Fibroblast of skin of scalp (primary cell): ENCODE results near the gene LRIT3.
A peak's percentile ranks its signal among the peaks of the same experiment; 100 is the strongest.
"Not testable (repeated sequence)": the region's sequence is repeated elsewhere in the genome, so short reads cannot be mapped to it uniquely, and the experiment has no call there.

ENCODE experiments used
- DNase-seq: peaks from one replicate; pipeline ENCODE4 v3.0.0-alpha.2; 2013

LRIT3 gene

GRCh38 chr4:109848501-109848900 lies 594 bp downstream of the LRIT3 start:
- DNase-seq: no peak

GRCh38 chr4:109850601-109851000 lies 2.7 kb downstream of the LRIT3 start:
- DNase-seq: no peak

- DNase-seq: not testable (repeated sequence)
Observed at GRCh38 chr4:109859426-109860300, 11.8 kb downstream of the LRIT3 start.

- DNase-seq: no peak
Observed at GRCh38 chr4:109861271-109861670, 13.4 kb downstream of the LRIT3 start.

GRCh38 chr4:109861916-109862511 lies 14.1 kb downstream of the LRIT3 start:
- no peak for DNase-seq

- no peak for DNase-seq
Observed at GRCh38 chr4:109864134-109864533, 16.2 kb downstream of the LRIT3 start.

GRCh38 chr4:109870061-109870460 lies 22.2 kb downstream of the LRIT3 start:
- DNase-seq: no peak

GRCh38 chr4:109872065-109872464 lies 24.2 kb downstream of the LRIT3 start:
- no peak for DNase-seq

GRCh38 chr4:109872950-109873656 lies 25.2 kb downstream of the LRIT3 start:
- no peak for DNase-seq

GRCh38 chr4:109873791-109874514 lies 26.0 kb downstream of the LRIT3 start:
- DNase-seq: peak; percentile 54

GRCh38 chr4:109875106-109875505 lies 27.2 kb downstream of the LRIT3 start:
- DNase-seq: no peak

GRCh38 chr4:109875553-109875952 lies 27.6 kb downstream of the LRIT3 start:
- DNase-seq: not testable (repeated sequence)

- DNase-seq: no peak
Observed at GRCh38 chr4:109876634-109877265, 28.8 kb downstream of the LRIT3 start.

- no peak for DNase-seq
Observed at GRCh38 chr4:109877400-109877799, 29.5 kb downstream of the LRIT3 start.

- no peak for DNase-seq
Observed at GRCh38 chr4:109878355-109878754, 30.4 kb downstream of the LRIT3 start.

- DNase-seq: no peak
Observed at GRCh38 chr4:109879081-109879480, 31.2 kb downstream of the LRIT3 start.

GRCh38 chr4:109879636-109880314 lies 31.9 kb downstream of the LRIT3 start:
- no peak for DNase-seq

GRCh38 chr4:109886303-109886702 lies 38.4 kb downstream of the LRIT3 start:
- DNase-seq: no peak

- no peak for DNase-seq
Observed at GRCh38 chr4:109887071-109887470, 39.2 kb downstream of the LRIT3 start.

GRCh38 chr4:109890076-109890475 lies 42.2 kb downstream of the LRIT3 start:
- no peak for DNase-seq

GRCh38 chr4:109902559-109903251 lies 54.8 kb downstream of the LRIT3 start:
- DNase-seq: no peak
